Lung (tissue), 12 donors: Measurements from ENCODE around the gene LCLAT1. TPM values are rescaled to one million over a fixed set of nuclear protein-coding genes. Genes with fewer than 3 reads are reported as not detected.

Experiments used
- ATAC-seq: fragments of 200-7000 bp; cut with Tn5 transposase; one replicate; pipeline ENCODE4 v1.9.1; 2020; ENCODE audit warnings: moderate number of reproducible peaks; ENCODE audit not compliant: insufficient read depth, low FRiP score
- DNase-seq, 3 donors: peaks; one replicate each; pipeline ENCODE4 v3.0.0-alpha.2; 2013 to 2017
- H3K27ac ChIP-seq, 2 donors: one replicate each; pipeline ENCODE4 v1.5.1; 2013; ENCODE audit warnings: mild to moderate bottlenecking in 2 of 2, moderate library complexity in 2 of 2, control low read depth in 1 of 2, inconsistent platforms in 1 of 2, low read depth in 1 of 2, low read length in 1 of 2
- H3K27me3 ChIP-seq, 3 donors: one replicate each; pipeline ENCODE4 v1.5.1; 2013; ENCODE audit warnings: low read length in 2 of 3; ENCODE audit not compliant: control insufficient read depth in 3 of 3, insufficient read depth in 3 of 3
- H3K36me3 ChIP-seq, 4 donors: one replicate each; pipeline ENCODE4 v1.5.1; 2013; ENCODE audit warnings: low read length in 4 of 4, mild to moderate bottlenecking in 1 of 4, moderate library complexity in 1 of 4; ENCODE audit not compliant: control insufficient read depth in 4 of 4, insufficient read depth in 4 of 4
- H3K4me1 ChIP-seq, 5 donors: one replicate each; pipeline ENCODE4 v1.5.1; 2013; ENCODE audit warnings: low read length in 5 of 5, mild to moderate bottlenecking in 2 of 5, moderate library complexity in 1 of 5; ENCODE audit not compliant: control insufficient read depth in 5 of 5, insufficient read depth in 5 of 5
- H3K4me3 ChIP-seq: one replicate; pipeline ENCODE4 v1.5.1; 2013; ENCODE audit warnings: mild to moderate bottlenecking, control low read depth, moderate library complexity
- H3K9ac ChIP-seq, 2 donors: one replicate each; pipeline ENCODE4 v1.5.1; 2013; ENCODE audit warnings: low read length in 2 of 2, control low read depth in 1 of 2; ENCODE audit not compliant: insufficient read depth in 1 of 2
- H3K9me3 ChIP-seq, 4 donors: one replicate each; pipeline ENCODE4 v1.5.1; 2013; ENCODE audit warnings: low read length in 3 of 4, mild to moderate bottlenecking in 1 of 4, moderate library complexity in 1 of 4; ENCODE audit not compliant: control insufficient read depth in 4 of 4, insufficient read depth in 3 of 4
- CTCF ChIP-seq: IDR thresholded peaks from 2 replicates; pipeline ENCODE4 v1.5.1; 2012; ENCODE audit warnings: mild to moderate bottlenecking; ENCODE audit errors: control extremely low read depth, extremely low read depth
- WGBS, 2 donors: extraction: QIAGEN DNeasy Blood & Tissue Kit; methylation state at CpG; one replicate each; pipeline ENCODE4 v1.1.7; 2013; 5-methylcytosine and 5-hydroxymethylcytosine counted together
- polyA plus RNA-seq, 2 donors: library from polyadenylated mRNA; stranded (reverse); fragments of 200-250 nt; gene quantifications; one replicate each; pipeline ENCODE4 v1.2.1, GENCODE V29; 2013
- total RNA-seq, 2 donors: library from RNA; depleted of rRNA in 1 of 2; stranded (reverse); fragments of >200 nt in 1 of 2; gene quantifications; one replicate each; pipeline ENCODE4 v1.2.1, GENCODE V29; 2014 to 2021
- donor health status: control.
- donor health status: control.
- donor health status: Bipolar disorder and iron deficiency.
- donor health status: healthy.
- donor health status: DM: yes; HTN: yes; CAD: no.

LCLAT1 gene
- total and polyA plus RNA-seq, 4 donors, result 2.4 to 24.2 (median 10.8) TPM

- Histone ChIP-seq H3K4me3 (no peak overlapping the region), H3K4me1 (peaks cover 0 to 3% (median 0%) of the 10 kb centered on the region in 5 donors), H3K9me3 (no peaks in the 10 kb centered on the region), H3K27me3 (no peaks in the 10 kb centered on the region), H3K36me3 (no peaks in the 10 kb centered on the region), H3K27ac (no peak overlapping the region), H3K9ac (no peak overlapping the region)
- DNase-seq (no peak), ATAC-seq (no peak)
- TF ChIP-seq CTCF, result no peak
- WGBS, 2 donors, result 94 to 97% methylated on average over 4 of the region's 4 CpGs
These were observed 216.3 kb downstream of the LCLAT1 start for GRCh38 chr2:30663321-30663720.

GRCh38 chr2:30663806-30664205, 216.8 kb downstream of the LCLAT1 start:
- H3K27me3 ChIP-seq, result no peaks in the 10 kb centered on the region
- no peaks in the 10 kb centered on the region for H3K9me3 ChIP-seq
- DNase-seq, result no peak
- H3K4me1 ChIP-seq, result peaks cover 0 to 3% (median 0%) of the 10 kb centered on the region in 5 donors
- ATAC-seq, result no peak
- H3K36me3 ChIP-seq, result no peaks in the 10 kb centered on the region
- no peak overlapping the region for H3K4me3 ChIP-seq
- H3K27ac ChIP-seq, result no peak overlapping the region
- H3K9ac ChIP-seq, result no peak overlapping the region
- WGBS, 2 donors, result 89 to 92% methylated on average over 3 of the region's 3 CpGs
- TF ChIP-seq CTCF, result no peak

- Histone ChIP-seq H3K9me3 (peaks cover 0 to 3% (median 0%) of the 10 kb centered on the region in 4 donors), H3K27me3 (no peaks in the 10 kb centered on the region), H3K36me3 (no peaks in the 10 kb centered on the region), H3K9ac (no peak overlapping the region), H3K27ac (no peak overlapping the region), H3K4me3 (no peak overlapping the region), H3K4me1 (peaks cover 0 to 3% (median 0%) of the 10 kb centered on the region in 5 donors)
- TF ChIP-seq CTCF, result no peak
- DNase-seq (no peak), ATAC-seq (no peak)
- 86 to 96% methylated on average over 8 of the region's 8 CpGs for WGBS, 2 donors
These were observed 217.8 kb downstream of the LCLAT1 start for GRCh38 chr2:30664761-30665358.
